ENCODE data around the gene SATL1.

Gene SATL1

DNA sequence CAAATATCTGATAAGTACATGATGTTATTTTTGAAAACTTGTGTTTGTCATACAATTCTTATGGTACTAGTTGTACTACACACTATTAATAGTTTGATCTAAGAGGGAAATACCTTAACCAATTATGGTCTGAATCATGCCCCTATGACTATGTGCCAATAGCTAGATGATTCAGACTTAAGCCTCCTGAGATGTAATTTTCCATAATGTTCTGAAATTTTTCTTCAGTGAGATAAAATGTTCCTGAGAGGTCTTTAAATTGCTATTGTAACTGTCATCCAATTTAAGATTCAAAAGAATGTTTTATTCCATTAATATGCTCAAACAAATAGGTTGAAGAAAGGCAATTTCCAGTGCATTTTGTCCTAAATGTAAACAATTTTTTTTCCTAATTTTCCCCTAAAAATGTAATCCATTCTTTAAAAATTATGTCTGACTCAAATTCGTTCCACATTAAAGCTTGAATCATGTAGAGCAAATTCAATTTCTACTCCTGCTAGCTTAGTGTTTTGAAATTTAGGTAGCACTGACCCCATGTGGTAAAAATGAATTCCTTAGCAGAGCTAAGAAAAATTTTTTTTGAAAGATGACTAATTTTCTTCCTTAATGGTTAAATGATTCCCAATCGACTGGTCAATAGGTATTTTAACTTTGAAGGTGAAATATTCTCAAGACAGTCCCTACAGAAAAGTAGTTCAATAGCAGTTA is 190.8 kb downstream of the SATL1 start:
- TF ChIP-seq, protein P1, sequence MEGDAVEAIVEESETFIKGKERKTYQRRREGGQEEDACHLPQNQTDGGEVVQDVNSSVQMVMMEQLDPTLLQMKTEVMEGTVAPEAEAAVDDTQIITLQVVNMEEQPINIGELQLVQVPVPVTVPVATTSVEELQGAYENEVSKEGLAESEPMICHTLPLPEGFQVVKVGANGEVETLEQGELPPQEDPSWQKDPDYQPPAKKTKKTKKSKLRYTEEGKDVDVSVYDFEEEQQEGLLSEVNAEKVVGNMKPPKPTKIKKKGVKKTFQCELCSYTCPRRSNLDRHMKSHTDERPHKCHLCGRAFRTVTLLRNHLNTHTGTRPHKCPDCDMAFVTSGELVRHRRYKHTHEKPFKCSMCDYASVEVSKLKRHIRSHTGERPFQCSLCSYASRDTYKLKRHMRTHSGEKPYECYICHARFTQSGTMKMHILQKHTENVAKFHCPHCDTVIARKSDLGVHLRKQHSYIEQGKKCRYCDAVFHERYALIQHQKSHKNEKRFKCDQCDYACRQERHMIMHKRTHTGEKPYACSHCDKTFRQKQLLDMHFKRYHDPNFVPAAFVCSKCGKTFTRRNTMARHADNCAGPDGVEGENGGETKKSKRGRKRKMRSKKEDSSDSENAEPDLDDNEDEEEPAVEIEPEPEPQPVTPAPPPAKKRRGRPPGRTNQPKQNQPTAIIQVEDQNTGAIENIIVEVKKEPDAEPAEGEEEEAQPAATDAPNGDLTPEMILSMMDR (IDR thresholded peaks at IDR 0.05; ENCODE audit: low read depth, low read length), result peak; percentile 30
- DNase-seq (ENCODE audit: extremely low read depth, low read depth), result peak; percentile 19

DNA sequence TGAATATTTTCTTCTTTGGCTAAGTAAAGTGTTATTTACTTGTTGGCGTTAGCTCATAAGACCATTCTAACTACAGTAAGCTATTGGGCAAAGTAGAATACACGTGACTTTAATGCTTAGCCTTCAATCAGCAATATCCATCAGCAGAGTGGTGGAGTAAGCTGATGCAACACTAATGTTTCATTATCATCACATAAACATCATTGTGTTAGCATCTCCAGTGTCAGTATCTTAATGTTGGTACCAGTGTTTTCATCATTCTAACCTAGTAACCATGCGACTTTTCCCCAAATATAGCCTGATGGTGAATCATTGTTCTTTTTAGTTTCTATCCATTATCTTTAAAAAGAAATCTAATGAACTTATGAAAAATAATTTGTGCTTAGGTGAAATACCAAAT is 191.4 kb downstream of the SATL1 start:
- DNase-seq (ENCODE audit: extremely low read depth, low read depth), result no peak
- TF ChIP-seq, protein P1 (IDR thresholded peaks at IDR 0.05; ENCODE audit: low read depth, low read length), result no peak

DNA sequence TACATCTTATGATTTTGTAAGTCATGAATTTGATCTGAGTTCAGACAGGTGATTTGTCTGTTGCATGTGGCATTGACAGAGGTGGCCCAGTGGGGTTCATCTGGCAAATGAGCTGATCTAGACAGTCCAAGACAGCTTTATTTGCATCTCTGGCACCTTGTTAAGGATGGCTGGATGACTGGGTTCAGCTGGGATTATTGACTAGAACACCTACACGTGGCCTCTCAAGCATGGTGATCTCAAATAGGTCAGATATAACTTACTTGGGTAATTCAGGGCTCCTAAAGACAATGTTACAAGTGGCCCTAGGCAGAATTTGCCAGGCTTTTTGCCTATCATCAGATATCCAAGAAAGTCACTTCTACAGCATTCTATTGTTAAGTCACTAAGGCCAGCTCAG is 192.0 kb downstream of the SATL1 start:
- TF ChIP-seq, protein P1 (IDR thresholded peaks at IDR 0.05; ENCODE audit: low read depth, low read length), result no peak
- DNase-seq (ENCODE audit: extremely low read depth, low read depth), result no peak
